T-helper 9 cell (primary cell): ENCODE measurements around the gene EIF4G1.

Experiments used
- DNase-seq: peaks from one replicate; pipeline ENCODE4 v3.0.0-alpha.2; 2020

EIF4G1 gene

DNA sequence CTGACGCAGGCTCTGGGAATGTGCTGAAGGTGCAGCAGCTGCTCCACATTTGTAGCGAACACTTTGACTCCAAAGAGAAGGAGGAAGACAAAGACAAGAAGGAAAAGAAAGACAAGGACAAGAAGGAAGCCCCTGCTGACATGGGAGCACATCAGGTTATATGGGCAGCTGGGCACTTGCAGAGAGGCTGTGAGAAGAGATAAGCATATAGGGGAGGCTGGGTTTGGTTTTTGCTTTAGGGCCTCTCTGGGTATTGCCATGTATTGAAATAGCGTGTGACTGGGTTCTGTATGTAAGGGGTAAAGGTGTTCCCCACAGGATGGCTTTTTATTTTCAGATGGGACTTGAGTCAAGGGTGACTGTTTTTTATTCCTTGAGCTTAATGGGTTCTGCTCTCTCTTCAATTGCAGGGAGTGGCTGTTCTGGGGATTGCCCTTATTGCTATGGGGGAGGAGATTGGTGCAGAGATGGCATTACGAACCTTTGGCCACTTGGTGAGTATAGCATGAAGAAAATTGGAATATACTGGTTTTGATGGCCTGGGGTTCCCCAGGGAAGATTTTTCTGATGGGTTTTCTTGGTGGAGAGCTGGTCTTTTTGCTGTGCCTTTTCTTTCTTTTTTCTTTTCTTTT, 7.9 kb upstream of the EIF4G1 start:
- DNase-seq = no peak

DNA sequence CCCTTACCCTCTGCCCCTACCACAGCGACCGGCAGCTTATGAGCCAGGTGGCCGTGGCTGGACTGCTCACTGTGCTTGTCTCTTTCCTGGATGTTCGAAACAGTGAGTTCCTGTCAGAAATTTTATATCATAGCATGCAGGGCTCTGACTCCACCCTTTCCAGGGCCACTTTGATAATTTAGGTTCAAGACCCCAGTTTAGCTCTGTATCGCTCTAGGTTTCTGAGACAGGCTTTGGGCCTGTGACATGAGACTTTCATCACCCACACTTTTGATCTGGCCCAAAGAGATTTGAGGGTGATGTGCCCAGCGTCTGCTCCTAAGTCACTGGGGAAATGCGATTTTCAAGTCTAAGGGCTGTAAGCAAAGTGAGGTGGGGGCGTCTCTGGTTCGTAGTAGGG, 6.5 kb upstream of the EIF4G1 start:
- no peak for DNase-seq

- no peak for DNase-seq
Observed at GRCh38 chr3:184308744-184309143, 5.7 kb upstream of the EIF4G1 start.

DNA sequence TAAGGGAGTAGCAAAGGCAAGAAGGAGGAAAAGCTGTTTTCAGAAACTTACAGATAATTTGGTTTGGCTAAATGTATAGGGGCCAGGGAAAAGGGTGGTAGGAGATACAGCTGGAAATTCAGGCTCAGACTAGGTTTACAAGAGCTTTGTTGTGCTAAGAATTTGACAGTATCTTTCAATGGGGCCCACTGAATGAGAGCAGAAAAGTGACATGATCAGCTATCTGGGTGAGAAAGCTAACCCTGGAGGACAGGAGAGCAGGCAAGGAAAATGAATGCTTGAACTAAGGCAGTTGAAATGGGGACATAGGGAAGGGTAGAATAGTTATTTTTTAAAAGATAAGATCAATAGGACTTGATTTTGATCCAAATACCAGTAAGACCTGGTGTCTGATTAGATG, 2.8 kb upstream of the EIF4G1 start:
- no peak for DNase-seq

- peak; percentile 70 for DNase-seq
Observed at GRCh38 chr3:184314700-184315542, 515 bp downstream of the EIF4G1 start.

- DNase-seq = no peak
Observed at GRCh38 chr3:184315543-184315867, 1.1 kb downstream of the EIF4G1 start.

- no peak for DNase-seq
Observed at GRCh38 chr3:184315871-184316661, 1.7 kb downstream of the EIF4G1 start.

DNA sequence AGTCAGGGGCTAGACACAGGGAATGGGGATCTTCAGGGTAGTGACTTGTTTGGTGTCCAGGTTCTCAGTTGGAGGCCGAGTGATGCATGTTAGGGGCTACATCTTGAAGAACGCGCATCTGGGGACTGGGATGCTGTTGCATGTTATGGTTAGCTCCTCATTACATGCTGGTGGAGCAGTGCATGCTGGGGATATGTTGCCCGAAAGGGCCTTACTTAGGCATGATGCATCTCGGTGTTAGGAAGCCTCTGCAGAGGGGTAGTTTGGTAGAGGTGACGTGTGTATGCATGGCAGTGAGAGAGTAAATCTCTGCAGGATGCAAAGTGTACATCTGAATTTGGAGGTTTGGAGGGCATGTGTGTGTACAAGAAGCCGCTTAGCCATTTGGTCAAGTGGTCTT, 2.4 kb downstream of the EIF4G1 start:
- no peak for DNase-seq

- DNase-seq = no peak
Observed at GRCh38 chr3:184317201-184317600, 2.8 kb downstream of the EIF4G1 start.

- DNase-seq = no peak
Observed at GRCh38 chr3:184320104-184320445, 5.7 kb downstream of the EIF4G1 start.

- DNase-seq = no peak
Observed at GRCh38 chr3:184321666-184322065, 7.3 kb downstream of the EIF4G1 start.

- no peak for DNase-seq
Observed at GRCh38 chr3:184322731-184323487, 8.5 kb downstream of the EIF4G1 start.

- no peak for DNase-seq
Observed at GRCh38 chr3:184323696-184324095, 9.3 kb downstream of the EIF4G1 start.

- no peak for DNase-seq
Observed at GRCh38 chr3:184325269-184325668, 10.9 kb downstream of the EIF4G1 start.

DNA sequence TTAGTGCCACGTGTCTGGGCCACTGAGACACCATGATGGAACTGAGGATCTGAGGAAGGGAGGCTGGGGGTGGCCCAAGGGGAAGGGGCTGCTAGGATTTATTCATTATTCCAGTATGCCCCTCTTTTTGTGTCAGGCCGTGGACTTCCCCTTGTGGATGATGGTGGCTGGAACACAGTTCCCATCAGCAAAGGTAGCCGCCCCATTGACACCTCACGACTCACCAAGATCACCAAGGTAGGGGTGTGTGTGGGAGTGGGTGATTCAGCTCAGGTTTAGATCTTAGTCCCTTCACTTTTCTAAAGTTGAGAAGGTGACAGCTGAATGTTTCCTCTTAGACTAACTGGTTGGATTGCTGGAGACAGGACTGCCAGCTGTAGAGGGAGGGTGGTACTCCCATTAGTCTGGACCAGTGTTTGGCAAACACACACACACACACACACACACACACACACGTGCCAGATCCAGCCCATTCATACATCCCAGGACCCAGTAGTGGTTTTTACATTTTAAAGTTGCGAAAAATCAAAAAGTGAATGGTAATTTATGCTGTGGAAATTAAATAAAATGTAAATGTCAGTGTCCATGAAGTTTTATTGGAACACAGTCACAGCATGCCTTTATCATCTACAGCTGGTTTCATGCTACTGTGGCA, 11.4 kb downstream of the EIF4G1 start:
- DNase-seq = no peak

DNA sequence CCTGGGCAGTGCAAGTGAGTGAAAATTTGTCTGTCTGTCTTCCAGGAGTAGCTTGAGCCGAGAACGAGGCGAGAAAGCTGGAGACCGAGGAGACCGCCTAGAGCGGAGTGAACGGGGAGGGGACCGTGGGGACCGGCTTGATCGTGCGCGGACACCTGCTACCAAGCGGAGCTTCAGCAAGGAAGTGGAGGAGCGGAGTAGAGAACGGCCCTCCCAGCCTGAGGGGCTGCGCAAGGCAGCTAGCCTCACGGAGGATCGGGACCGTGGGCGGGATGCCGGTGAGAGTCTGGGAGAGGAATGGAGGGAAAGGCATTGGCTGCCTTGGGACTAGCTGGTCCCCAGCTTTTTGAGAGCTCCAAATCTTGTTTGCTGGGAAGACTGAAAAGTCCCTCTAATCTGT, 12.8 kb downstream of the EIF4G1 start:
- DNase-seq = no peak

DNA sequence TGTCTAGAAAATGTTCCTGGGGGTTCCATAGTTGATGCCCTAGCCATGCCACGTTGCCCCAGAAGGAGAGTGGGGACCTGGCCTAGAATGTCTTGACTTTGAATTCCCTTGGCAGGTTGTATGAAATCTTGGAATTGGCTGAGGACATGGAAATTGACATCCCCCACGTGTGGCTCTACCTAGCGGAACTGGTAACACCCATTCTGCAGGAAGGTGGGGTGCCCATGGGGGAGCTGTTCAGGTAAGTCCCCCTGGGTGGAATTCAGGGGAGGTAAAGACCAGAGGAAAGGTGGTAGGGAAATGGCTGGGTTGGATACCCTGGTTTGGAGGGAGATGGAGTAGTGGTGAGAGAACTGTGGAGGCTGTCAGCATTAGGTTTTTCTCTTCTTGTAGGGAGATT, 14.1 kb downstream of the EIF4G1 start:
- DNase-seq = no peak

DNA sequence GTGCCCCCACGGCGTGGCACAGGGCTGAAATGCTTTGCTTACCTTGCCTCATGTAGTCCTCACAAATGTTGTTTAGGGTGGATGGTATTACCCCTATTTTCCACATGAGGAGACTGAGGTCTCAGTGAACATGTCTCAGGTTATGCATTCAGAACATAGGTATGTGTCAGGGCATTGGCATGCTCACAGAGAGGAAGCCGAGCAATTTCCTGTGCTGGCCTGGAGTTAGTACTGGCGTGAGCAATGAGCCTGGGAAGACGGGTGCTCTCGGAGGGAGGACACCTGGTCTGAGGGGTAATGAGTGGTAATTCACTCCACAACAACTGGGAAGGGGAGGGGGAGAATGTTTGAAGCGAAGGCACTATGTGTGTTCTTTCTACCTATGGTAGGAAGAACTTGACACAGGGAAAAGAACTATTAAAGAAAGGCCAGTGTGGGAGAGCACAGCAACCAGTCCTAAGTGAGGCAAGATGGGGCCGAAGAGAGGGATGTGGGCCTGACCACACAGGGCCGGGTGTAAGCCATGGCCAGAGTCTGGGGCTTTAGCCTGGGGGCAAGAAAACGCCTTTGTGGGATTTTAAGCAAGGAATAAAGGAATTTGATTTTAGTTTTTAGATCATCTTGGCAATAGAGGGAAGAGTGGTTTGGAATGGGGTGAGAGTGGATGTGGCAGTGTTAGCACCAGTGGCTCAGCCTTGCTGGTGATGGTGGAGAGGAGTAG, 18.1 kb downstream of the EIF4G1 start:
- DNase-seq = no peak

- no peak for DNase-seq
Observed at GRCh38 chr3:184333190-184333589, 18.8 kb downstream of the EIF4G1 start.

GRCh38 chr3:184333700-184334099, 19.3 kb downstream of the EIF4G1 start:
- DNase-seq = no peak

GRCh38 chr3:184334470-184335158, 20.2 kb downstream of the EIF4G1 start:
- peak; percentile 31 for DNase-seq
